CD14-positive monocyte (primary cell): ENCODE data around the gene LRRC58. TPM values are rescaled to one million over a fixed set of nuclear protein-coding genes. Genes with fewer than 3 reads are reported as not detected.
A peak's percentile ranks its signal among the peaks of the same experiment; 100 is the strongest.

Experiments used
- DNase-seq, 3 donors: peaks; one replicate each; pipeline ENCODE4 v3.0.0-alpha.2; 2011 to 2022
- H2AFZ ChIP-seq: 2 replicates; pipeline ENCODE4 v1.6.0; 2012; ENCODE audit warnings: mild to moderate bottlenecking, low read depth, low read length, inconsistent platforms; ENCODE audit not compliant: insufficient read depth, poor library complexity, severe bottlenecking
- H3K27ac ChIP-seq, 2 donors: 1 replicate in 1 of 2; 2 replicates in 1 of 2; pipeline ENCODE4 v1.5.1; 2012 to 2013; ENCODE audit warnings: low read length in 2 of 2, control low read depth in 1 of 2, inconsistent platforms in 1 of 2, low read depth in 1 of 2, mild to moderate bottlenecking in 1 of 2
- H3K27me3 ChIP-seq, 2 donors: one replicate each; pipeline versions ENCODE4 v1.6.0 to v1.6.1; 2011 to 2013; ENCODE audit warnings: low read length in 2 of 2; ENCODE audit not compliant: control insufficient read depth in 2 of 2, insufficient read depth in 2 of 2
- H3K36me3 ChIP-seq, 2 donors: replicated peaks in 1 of 2; 1 replicate in 1 of 2; 2 replicates in 1 of 2; pipeline versions ENCODE4 v1.5.1 to v1.6.1; 2012 to 2013; ENCODE audit warnings: low read length in 2 of 2, control low read depth in 1 of 2, inconsistent platforms in 1 of 2, mild to moderate bottlenecking in 1 of 2; ENCODE audit not compliant: insufficient read depth in 2 of 2, control insufficient read depth in 1 of 2
- H3K4me1 ChIP-seq, 2 donors: 1 replicate in 1 of 2; 2 replicates in 1 of 2; pipeline versions ENCODE4 v1.5.1 to v1.6.1; 2012 to 2013; ENCODE audit warnings: low read length in 2 of 2, control low read depth in 1 of 2, inconsistent platforms in 1 of 2, mild to moderate bottlenecking in 1 of 2, moderate library complexity in 1 of 2; ENCODE audit not compliant: insufficient read depth in 2 of 2, control insufficient read depth in 1 of 2
- H3K4me2 ChIP-seq: replicated peaks from 2 replicates; pipeline ENCODE3; 2012; ENCODE audit warnings: low read length, moderate library complexity, mild to moderate bottlenecking; ENCODE audit not compliant: poor library complexity, severe bottlenecking; ENCODE audit errors: extremely low read depth
- H3K4me3 ChIP-seq, 3 experiments: fragments of 200-600 bp in 1 of 3; sonication (generic) in 1 of 3; replicated peaks in 1 of 3; 1 replicate in 2 of 3; 2 replicates in 1 of 3; pipeline ENCODE4 v1.5.1; 2011 to 2013; ENCODE audit warnings: low read length in 3 of 3, mild to moderate bottlenecking in 3 of 3, control low read depth in 2 of 3, low read depth in 2 of 3, inconsistent platforms in 1 of 3, moderate library complexity in 1 of 3
- H3K79me2 ChIP-seq: 2 replicates; pipeline ENCODE4 v1.6.0; 2012; ENCODE audit warnings: mild to moderate bottlenecking, control low read depth, inconsistent platforms, low read length, moderate library complexity; ENCODE audit not compliant: insufficient read depth
- H3K9ac ChIP-seq: 2 replicates; pipeline ENCODE4 v1.6.0; 2017; ENCODE audit warnings: low read length, mild to moderate bottlenecking; ENCODE audit not compliant: insufficient read depth, poor library complexity, severe bottlenecking
- H3K9me3 ChIP-seq, 2 donors: replicated peaks in 1 of 2; 1 replicate in 1 of 2; 2 replicates in 1 of 2; pipeline versions ENCODE4 v1.5.1 to v1.6.1; 2012 to 2013; ENCODE audit warnings: low read length in 2 of 2, control low read depth in 1 of 2; ENCODE audit not compliant: control insufficient read depth in 1 of 2, insufficient read depth in 1 of 2
- H4K20me1 ChIP-seq: 2 replicates; pipeline ENCODE4 v1.6.0; 2012; ENCODE audit warnings: mild to moderate bottlenecking, low read length, control low read depth, moderate library complexity; ENCODE audit not compliant: insufficient read depth
- H3K27ac Mint-ChIP-seq, 7 donors: one replicate each; pipeline ENCODE4 v1.8.0; 2020; ENCODE audit warnings: mild to moderate bottlenecking in 7 of 7, mixed read lengths in 7 of 7, moderate library complexity in 6 of 7, inconsistent platforms in 2 of 7
- H3K27me3 Mint-ChIP-seq, 3 donors: one replicate each; pipeline ENCODE4 v1.8.0; 2021 to 2022; ENCODE audit warnings: low read depth in 3 of 3, mild to moderate bottlenecking in 3 of 3, mixed read lengths in 3 of 3, moderate library complexity in 3 of 3, inconsistent platforms in 1 of 3
- H3K36me3 Mint-ChIP-seq, 2 donors: one replicate each; pipeline ENCODE4 v1.8.0; 2020; ENCODE audit warnings: mixed read lengths in 2 of 2, inconsistent platforms in 1 of 2, mild to moderate bottlenecking in 1 of 2
- H3K4me1 Mint-ChIP-seq: one replicate; pipeline ENCODE4 v1.8.0; 2020; ENCODE audit warnings: mild to moderate bottlenecking, mixed read lengths
- H3K4me3 Mint-ChIP-seq, 2 donors: one replicate each; pipeline ENCODE4 v1.8.0; 2020; ENCODE audit warnings: mild to moderate bottlenecking in 2 of 2, mixed read lengths in 2 of 2, moderate library complexity in 1 of 2
- H3K9me3 Mint-ChIP-seq, 7 donors: one replicate each; pipeline ENCODE4 v1.8.0; 2020 to 2022; ENCODE audit warnings: mixed read lengths in 7 of 7, mild to moderate bottlenecking in 6 of 7, moderate library complexity in 6 of 7, inconsistent platforms in 2 of 7
- CTCF ChIP-seq: fragments of 200-600 bp; IDR thresholded peaks from one replicate; pipeline ENCODE4 v1.8.0; 2022; ENCODE audit warnings: antibody characterized with exemption, mild to moderate bottlenecking
- WGBS: methylation state at CpG from one replicate; pipeline ENCODE4 v1.1.5; 2013; ENCODE audit warnings: missing lambda C conversion rate; ENCODE audit not compliant: insufficient coverage; 5-methylcytosine and 5-hydroxymethylcytosine counted together
- intact Hi-C, 2 donors: fragments of 100-400 bp; cut with micrococcal nuclease; formaldehyde crosslinking; loops; one replicate each; pipeline versions ENCODE4 v1.15.0 to v1.15.1; 2023
- polyA plus RNA-seq, 3 donors: library from polyadenylated mRNA; depleted of rRNA in 1 of 3; unstranded in 2 of 3; stranded (reverse) in 1 of 3; fragments of 300-500 nt in 2 of 3; fragments of >200 nt in 1 of 3; fragmentation: Illumina TruSeq in 2 of 3; gene quantifications; 1 replicate in 2 of 3; 2 replicates in 1 of 3; pipeline ENCODE4 v1.2.3, GENCODE V29; 2012 to 2021

LRRC58 gene
- polyA plus RNA-seq, 3 donors: 6.5 to 12.4 (median 8.3) TPM

GRCh38 chr3:120352017-120352416 is 2.9 kb upstream of the LRRC58 start:
- H3K36me3 Mint-ChIP-seq: peaks cover 0 to under 1% of the 10 kb centered on the region in 2 donors
- peaks cover 0 to under 1% of the 10 kb centered on the region in 2 donors for H3K36me3 ChIP-seq

DNA sequence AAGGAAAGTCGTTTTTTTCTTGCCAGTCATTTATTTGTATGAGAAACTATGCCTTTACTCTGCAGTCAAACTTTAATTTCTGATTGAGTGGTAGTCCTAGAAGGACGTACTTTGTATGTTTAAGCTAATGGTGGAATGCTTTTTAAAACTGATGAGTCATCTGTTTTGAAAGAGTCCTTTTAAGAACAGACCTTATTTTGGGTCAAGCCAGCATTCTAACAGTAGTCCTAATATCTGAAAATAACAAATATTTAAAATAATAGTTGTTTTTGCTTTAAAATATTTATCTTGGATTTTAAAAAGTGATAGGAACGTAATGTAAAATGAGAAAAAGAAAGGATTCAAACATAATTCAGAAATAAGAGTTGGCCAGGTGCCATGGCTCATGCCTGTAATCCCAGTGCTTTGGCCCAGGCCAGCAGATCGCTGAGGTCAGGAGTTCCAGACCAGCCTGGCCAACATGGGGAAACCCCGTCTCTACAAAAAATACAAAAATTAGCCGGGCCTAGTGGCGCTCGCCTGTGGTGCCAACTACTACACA is 1.3 kb upstream of the LRRC58 start:
- Histone ChIP-seq H2AFZ (peak overlapping the region; percentile 99), H4K20me1 (peaks cover 24% of the 10 kb centered on the region), H3K4me2 (peak overlapping the region; percentile 84), H3K27me3 (no peaks in the 10 kb centered on the region), H3K9ac (no peak overlapping the region), H3K27ac (no peak overlapping the region), H3K36me3 (peaks cover 0 to 16% of the 10 kb centered on the region in 2 donors), H3K4me1 (peaks cover 20 to 31% of the 10 kb centered on the region in 2 donors), H3K79me2 (peaks cover 44% of the 10 kb centered on the region), H3K9me3 (no peaks in the 10 kb centered on the region), H3K4me3 (peak overlapping the region; percentile 78 to 95 (median 88))
- H3K9me3 Mint-ChIP-seq: peaks cover 0 to 2% (median 0%) of the 10 kb centered on the region in 7 donors
- intact Hi-C loops: loop anchor here in 1 of 2 donors (10.0 kb wide), 1 partner anchor 256 kb away; the partner anchor contains the start of gene GSK3B
- peaks cover 40% of the 10 kb centered on the region for H3K4me1 Mint-ChIP-seq
- H3K27ac Mint-ChIP-seq: no peak overlapping the region
- 75% methylated on average over 1 of the region's 8 CpGs for WGBS
- DNase-seq: peak; percentile 9 to 41 (median 17)
- H3K36me3 Mint-ChIP-seq: peaks cover 0 to 13% of the 10 kb centered on the region in 2 donors
- peaks cover 0 to 2% (median 0%) of the 10 kb centered on the region in 3 donors for H3K27me3 Mint-ChIP-seq
- peak overlapping the region; percentile 95 for H3K4me3 Mint-ChIP-seq
- no peak for TF ChIP-seq CTCF

More at GRCh38 chr3:120352017-120352416, 2.9 kb upstream of the LRRC58 start:
- Mint-ChIP-seq H3K9me3 (peaks cover 0 to 2% (median 0%) of the 10 kb centered on the region in 7 donors), H3K27ac (no peak overlapping the region), H3K27me3 (no peaks in the 10 kb centered on the region), H3K4me1 (peaks cover 26% of the 10 kb centered on the region), H3K4me3 (no peak overlapping the region)
- TF ChIP-seq CTCF: no peak
- no peak overlapping the region for H2AFZ ChIP-seq
- peaks cover 9% of the 10 kb centered on the region for H4K20me1 ChIP-seq
- no peak overlapping the region for H3K4me3 ChIP-seq
- 96% methylated on average over 3 of the region's 4 CpGs for WGBS
- H3K4me1 ChIP-seq: peaks cover 17 to 24% of the 10 kb centered on the region in 2 donors
- H3K27me3 ChIP-seq: no peaks in the 10 kb centered on the region
- H3K9ac ChIP-seq: no peak overlapping the region
- no peak overlapping the region for H3K27ac ChIP-seq
- no peak overlapping the region for H3K4me2 ChIP-seq
- intact Hi-C loops: loop anchor here in 1 of 2 donors (10.0 kb wide), 1 partner anchor 257 kb away; the partner anchor contains the start of gene GSK3B
- peaks cover 28% of the 10 kb centered on the region for H3K79me2 ChIP-seq
- no peaks in the 10 kb centered on the region for H3K9me3 ChIP-seq
- DNase-seq: no peak
